ENCODE data around the gene AP5Z1. TPM values are rescaled to one million over a fixed set of nuclear protein-coding genes. Genes with fewer than 3 reads are reported as not detected.
A peak's percentile ranks its signal among the peaks of the same experiment; 100 is the strongest.

AP5Z1 gene
- total RNA-seq, 3 donors from 2014 or later (not counting 1 experiment from before 2014, with no cell fraction given) = 140 to 156 (median 143) TPM

- H3K36me3 ChIP-seq (ENCODE audit: control insufficient read depth, insufficient read depth, low read length) = no peaks in the 10 kb centered on the region
- no peaks in the 10 kb centered on the region for H3K9me3 ChIP-seq (ENCODE audit: control insufficient read depth, insufficient read depth, low read length)
- Mint-ChIP-seq H3K36me3 (no peaks in the 10 kb centered on the region), H3K4me3 (peak overlapping the region; percentile 98), H3K27me3 (ENCODE audit: low read depth in 2 of 2) (no peaks in the 10 kb centered on the region), H3K4me1 (peaks cover 31 to 41% of the 10 kb centered on the region in 2 donors), H3K9me3 (no peaks in the 10 kb centered on the region), H3K27ac (peak overlapping the region; percentile 98 to 100)
- intact Hi-C loops (cut with micrococcal nuclease) = no loop called here
- H3K27ac ChIP-seq (ENCODE audit: low read length) = peak overlapping the region; percentile 97
- DNase-seq = no peak
- H3K4me1 ChIP-seq (ENCODE audit: control insufficient read depth, insufficient read depth, low read length) = peaks cover 27% of the 10 kb centered on the region
- H3K4me3 ChIP-seq (ENCODE audit: low read length) = no peak overlapping the region
- no peaks in the 10 kb centered on the region for H3K27me3 ChIP-seq (ENCODE audit: control insufficient read depth, insufficient read depth, low read length)
- ATAC-seq = no peak
- 95% methylated on average over 12 of the region's 12 CpGs for WGBS (ENCODE audit: insufficient coverage)
- no peak for TF ChIP-seq CTCF (IDR thresholded peaks at IDR 0.05)
Observed at GRCh38 chr7:4774007-4774406, 1.4 kb upstream of the AP5Z1 start.

GRCh38 chr7:4774658-4775249 is 669 bp upstream of the AP5Z1 start:
- peaks cover 31 to 41% of the 10 kb centered on the region in 2 donors for H3K4me1 Mint-ChIP-seq
- TF ChIP-seq CTCF (IDR thresholded peaks at IDR 0.05) = no peak
- H3K27ac ChIP-seq (ENCODE audit: low read length) = peak overlapping the region; percentile 97
- peaks cover 27% of the 10 kb centered on the region for H3K4me1 ChIP-seq (ENCODE audit: control insufficient read depth, insufficient read depth, low read length)
- H3K9me3 ChIP-seq (ENCODE audit: control insufficient read depth, insufficient read depth, low read length) = no peaks in the 10 kb centered on the region
- H3K27me3 ChIP-seq (ENCODE audit: control insufficient read depth, insufficient read depth, low read length) = no peaks in the 10 kb centered on the region
- WGBS (ENCODE audit: insufficient coverage) = 13% methylated on average over 24 of the region's 24 CpGs
- no peaks in the 10 kb centered on the region for H3K9me3 Mint-ChIP-seq
- no peaks in the 10 kb centered on the region for H3K27me3 Mint-ChIP-seq (ENCODE audit: low read depth in 2 of 2)
- intact Hi-C loops (cut with micrococcal nuclease) = loop anchor here (1.0 to 5.0 kb wide), 3 partner anchors 28 to 132 kb away; no protein-coding TSS in a partner anchor
- H3K36me3 Mint-ChIP-seq = no peaks in the 10 kb centered on the region
- H3K4me3 ChIP-seq (ENCODE audit: low read length) = peak overlapping the region; percentile 88
- peak overlapping the region; percentile 98 to 100 for H3K27ac Mint-ChIP-seq
- DNase-seq (no peak), ATAC-seq (peak; percentile 17 to 34 (median 24))
- H3K4me3 Mint-ChIP-seq = peak overlapping the region; percentile 98
- H3K36me3 ChIP-seq (ENCODE audit: control insufficient read depth, insufficient read depth, low read length) = no peaks in the 10 kb centered on the region

- H3K36me3 Mint-ChIP-seq = no peaks in the 10 kb centered on the region
- Histone ChIP-seq H3K4me3 (ENCODE audit: low read length) (peak overlapping the region; percentile 88), H3K36me3 (ENCODE audit: control insufficient read depth, insufficient read depth, low read length) (peaks cover 5% of the 10 kb centered on the region), H3K4me1 (ENCODE audit: control insufficient read depth, insufficient read depth, low read length) (peaks cover 27% of the 10 kb centered on the region), H3K27me3 (ENCODE audit: control insufficient read depth, insufficient read depth, low read length) (no peaks in the 10 kb centered on the region), H3K27ac (ENCODE audit: low read length) (peak overlapping the region; percentile 97), H3K9me3 (ENCODE audit: control insufficient read depth, insufficient read depth, low read length) (no peaks in the 10 kb centered on the region)
- no peak for TF ChIP-seq CTCF (IDR thresholded peaks at IDR 0.05)
- WGBS (ENCODE audit: insufficient coverage) = 19% methylated on average over 31 of the region's 32 CpGs
- peaks cover 31 to 41% of the 10 kb centered on the region in 2 donors for H3K4me1 Mint-ChIP-seq
- intact Hi-C loops (cut with micrococcal nuclease) = loop anchor here (1.0 to 5.0 kb wide), 3 partner anchors 30 to 134 kb away; no protein-coding TSS in a partner anchor
- H3K27me3 Mint-ChIP-seq (ENCODE audit: low read depth in 2 of 2) = no peaks in the 10 kb centered on the region
- DNase-seq (peak; percentile 64 to 76), ATAC-seq (peak; percentile 35 to 58 (median 43))
- H3K27ac Mint-ChIP-seq = peak overlapping the region; percentile 98 to 100
- H3K9me3 Mint-ChIP-seq = no peaks in the 10 kb centered on the region
- peak overlapping the region; percentile 98 for H3K4me3 Mint-ChIP-seq
Observed at GRCh38 chr7:4775848-4776623, 613 bp downstream of the AP5Z1 start.

Data from natural killer cell (primary cell).